Measurements from ENCODE around the gene TNNI2.
A peak's percentile ranks its signal among the peaks of the same experiment; 100 is the strongest.
"Not testable (repeated sequence)": the region's sequence is repeated elsewhere in the genome, so short reads cannot be mapped to it uniquely, and the experiment has no call there.

TNNI2 gene

DNA sequence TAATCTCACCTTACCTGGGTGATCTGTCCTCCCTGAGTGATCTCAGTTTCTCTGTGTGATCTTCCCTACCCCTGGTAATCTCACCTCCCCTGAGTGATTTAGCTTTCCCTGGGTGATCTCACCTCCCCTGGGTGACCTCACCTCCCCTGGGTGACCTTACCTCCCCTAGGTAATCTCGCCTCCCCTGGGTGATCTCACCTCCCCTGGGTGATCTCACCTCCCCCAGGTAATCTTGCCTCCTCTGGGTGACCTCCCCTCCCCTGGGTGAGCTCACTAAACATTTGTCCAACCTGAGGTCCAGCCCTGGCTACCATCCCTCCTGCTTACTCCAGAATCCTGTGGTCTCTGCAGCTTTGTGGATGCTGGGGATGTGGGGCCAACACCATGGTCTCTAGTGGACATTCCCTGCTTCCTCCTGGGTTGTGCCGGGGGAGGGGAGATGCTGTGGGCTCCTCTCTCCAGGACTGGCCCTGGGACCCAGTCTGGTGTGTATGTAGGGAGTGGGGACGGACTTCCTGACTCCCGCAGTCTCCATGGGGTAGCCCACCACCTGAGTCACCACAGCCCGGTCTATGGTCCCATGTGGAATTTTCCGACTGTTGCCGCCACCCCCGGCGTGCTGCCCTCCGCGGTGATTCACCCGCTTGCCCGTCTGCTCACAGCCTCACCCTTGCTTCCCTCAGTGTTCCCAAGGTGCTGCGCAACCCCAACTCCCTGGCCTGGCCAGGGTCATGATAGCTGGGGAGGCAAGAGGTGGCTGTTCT is 24.0 kb downstream of the TNNI2 start:
- no peak for DNase-seq (ENCODE audit: low spot score)

DNA sequence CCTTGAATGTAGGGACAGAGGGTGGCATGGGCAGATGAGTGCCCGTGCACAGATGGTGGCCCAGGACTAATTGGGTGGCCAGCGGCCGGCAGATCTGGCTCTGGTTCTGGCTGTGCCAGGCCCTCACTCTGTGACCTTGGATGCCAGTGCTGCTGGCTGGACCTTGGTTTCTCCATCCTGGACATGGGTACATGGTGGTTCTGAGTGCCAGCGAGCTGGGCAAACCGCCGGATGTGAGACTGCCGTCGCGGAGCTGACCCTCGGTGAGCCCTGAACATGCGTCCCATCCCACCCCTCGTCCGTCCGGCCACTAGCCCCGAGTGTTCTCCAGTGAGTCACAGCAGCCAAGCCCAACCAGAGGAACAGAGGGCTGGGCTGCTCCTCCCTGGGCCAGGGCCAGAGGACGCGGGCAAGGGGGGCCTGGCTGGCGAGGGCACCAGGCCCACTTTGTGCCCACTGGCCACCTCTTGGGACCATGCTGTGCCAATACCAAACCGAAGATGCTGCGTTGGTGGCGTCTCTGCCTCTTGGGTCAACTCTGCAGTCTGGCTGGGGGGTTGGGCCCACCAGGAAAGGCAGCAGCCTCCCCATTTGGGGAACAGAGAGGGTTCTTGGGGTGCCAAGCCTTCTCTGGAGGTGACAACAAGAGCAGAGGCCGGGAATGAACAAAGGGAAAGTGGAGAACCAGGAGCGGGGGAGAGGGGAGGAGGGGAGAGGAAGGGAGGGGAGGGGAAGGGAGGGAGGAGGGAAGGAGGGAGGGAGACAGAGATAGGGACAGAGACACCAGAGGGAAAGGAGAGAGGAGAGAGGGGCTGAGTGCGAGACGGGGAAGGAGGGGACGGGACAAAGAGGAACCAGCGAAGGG is 24.8 kb downstream of the TNNI2 start:
- DNase-seq (ENCODE audit: low spot score) = peak; percentile 89

DNA sequence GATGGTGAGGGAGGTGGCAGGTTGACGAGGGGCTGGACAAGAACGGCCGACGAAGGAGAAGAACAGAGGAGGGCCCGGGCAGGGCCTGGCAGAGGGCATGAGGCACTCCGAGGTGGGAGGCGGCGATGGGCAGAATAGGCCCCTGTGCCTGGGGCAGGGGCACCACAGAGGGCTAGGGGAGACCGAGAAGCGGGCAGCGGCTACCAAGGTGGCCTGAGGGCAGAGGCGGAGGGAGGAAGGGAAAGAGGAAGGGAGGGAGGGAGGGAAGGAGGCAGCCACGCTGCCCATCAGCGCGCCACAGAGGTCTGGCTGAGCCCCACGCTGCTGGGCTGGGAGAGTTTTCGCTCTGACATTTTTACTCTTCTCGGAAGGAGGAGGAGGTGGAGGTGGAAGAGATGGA is 25.4 kb downstream of the TNNI2 start:
- no peak for DNase-seq (ENCODE audit: low spot score)

DNA sequence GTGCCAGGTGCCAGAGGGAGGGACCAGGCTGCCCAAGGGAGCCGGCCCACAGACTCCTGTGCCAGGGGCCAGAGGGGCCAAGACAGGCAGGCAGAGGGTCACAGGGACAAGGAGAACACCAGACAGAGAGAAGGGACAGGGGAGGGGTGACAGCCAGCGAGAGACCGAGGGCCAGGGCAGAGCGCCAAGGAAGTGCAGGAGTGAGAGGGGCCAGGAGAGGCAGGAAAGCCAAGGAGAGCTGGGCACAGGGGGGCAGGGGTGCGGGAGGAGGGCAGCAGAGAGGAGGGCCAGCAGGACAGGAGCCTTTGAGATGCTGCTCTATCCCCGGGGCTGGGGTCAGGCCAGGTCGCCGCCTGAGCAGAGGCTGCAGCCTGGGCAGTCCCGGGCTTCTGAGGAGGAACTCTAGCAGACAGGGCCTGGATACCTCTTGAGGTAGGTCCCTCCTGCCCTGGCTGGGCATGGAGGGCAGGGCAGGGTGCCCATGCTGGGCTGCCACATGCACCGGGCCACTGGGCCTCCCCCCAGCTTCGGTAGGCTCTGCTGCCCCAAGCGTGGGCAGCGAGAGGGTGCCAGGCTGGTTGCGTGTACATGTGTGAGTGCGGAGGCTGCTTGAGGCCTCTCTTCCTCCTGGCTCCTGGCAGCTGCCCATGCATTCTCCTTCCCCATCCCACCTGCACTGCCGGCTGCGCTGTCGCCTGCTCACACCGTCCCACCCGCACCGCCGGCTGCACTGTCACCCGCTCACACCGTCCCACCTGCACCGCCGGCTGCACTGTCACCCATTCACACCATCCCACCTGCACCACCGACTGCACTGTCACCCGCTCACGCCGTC is 26.3 kb downstream of the TNNI2 start:
- no peak for DNase-seq (ENCODE audit: low spot score)

DNA sequence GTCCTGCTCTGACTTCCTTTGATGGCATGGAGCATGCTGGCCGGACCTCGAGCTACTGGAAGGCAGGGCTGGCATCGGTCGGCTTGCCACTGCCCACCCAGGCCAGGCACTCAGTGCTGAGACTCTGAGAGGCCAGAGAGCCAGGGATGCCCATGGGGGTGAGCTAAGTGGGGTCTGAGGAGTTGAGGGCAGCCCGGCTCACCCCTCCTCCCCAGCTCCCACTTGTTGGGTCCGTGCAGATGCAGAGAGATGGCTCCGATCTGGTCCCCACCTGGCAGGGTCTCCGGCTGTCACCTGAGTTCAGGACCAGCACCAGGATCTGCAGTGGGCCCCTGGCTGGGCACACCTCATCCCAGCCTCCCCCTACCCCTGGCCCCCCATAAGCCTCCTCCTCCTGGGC is 27.4 kb downstream of the TNNI2 start:
- DNase-seq (ENCODE audit: low spot score) = no peak

DNA sequence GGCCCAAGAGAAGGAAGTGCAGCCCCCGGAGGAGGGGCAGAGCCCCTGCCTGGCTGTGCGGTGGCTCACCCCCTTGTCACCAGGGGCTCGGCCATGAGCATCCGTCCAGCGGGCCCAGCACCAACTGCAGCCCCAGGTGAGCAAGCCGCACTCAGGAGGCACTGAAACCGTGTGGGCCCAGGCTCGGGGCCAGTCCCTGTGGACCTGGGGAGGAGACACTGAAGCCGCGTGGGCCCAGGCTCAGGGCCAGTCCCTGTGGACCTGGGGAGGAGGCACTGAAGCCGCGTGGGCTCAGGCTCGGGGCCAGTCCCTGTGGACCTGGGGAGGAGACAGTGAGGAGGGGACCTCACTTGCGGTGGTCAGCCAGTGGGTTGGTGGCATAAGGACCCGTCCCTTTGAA is 28.0 kb downstream of the TNNI2 start:
- no peak for DNase-seq (ENCODE audit: low spot score)

DNA sequence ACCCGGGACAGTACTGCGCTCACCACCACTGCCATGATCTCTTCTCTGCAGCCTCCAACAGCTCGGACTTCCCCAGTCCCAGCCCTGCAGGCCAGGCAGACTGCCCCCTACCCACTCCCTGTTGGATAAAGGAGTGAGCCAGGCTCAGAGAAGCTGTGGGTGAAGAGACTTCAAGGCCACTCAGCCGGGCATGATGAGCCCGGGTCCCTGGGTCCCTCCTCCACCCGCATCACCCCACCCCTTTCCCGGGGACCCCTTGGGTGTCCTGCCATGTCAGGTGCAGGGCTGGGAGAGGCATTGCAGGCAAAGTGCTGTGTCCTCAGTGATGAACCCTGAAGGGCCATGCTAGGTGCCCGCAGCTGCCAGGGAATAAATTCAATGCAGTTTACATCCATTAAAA is 28.6 kb downstream of the TNNI2 start:
- no peak for DNase-seq (ENCODE audit: low spot score)

DNA sequence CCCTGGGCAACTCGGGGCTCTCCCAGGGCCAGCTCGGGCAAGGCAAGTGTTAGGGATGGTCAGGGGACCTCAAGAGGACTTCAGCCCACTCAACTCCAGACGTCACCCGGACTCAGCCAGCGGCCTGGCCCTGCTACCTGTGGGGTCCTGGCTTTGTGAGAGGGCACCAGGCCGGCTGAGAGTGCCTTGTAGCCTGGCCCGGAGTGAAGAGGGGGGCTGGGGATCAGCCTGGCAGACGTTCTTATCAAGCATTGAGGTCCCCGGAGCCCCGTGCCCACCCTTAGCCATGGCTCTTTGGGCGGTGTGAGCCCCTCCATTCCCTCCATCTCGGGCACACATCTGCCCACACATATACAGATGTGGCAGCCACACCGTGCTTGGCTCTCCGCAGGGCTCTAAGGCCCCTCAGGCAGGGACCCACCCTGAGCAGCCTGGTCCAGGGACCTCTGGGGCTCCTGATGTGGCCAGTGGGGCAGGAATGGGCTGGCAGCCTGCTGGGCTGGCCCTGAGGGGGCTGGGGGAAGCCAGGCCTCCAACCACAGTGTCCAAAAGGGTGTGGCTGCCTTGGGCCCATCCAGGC is 29.4 kb downstream of the TNNI2 start:
- no peak for DNase-seq (ENCODE audit: low spot score)

DNA sequence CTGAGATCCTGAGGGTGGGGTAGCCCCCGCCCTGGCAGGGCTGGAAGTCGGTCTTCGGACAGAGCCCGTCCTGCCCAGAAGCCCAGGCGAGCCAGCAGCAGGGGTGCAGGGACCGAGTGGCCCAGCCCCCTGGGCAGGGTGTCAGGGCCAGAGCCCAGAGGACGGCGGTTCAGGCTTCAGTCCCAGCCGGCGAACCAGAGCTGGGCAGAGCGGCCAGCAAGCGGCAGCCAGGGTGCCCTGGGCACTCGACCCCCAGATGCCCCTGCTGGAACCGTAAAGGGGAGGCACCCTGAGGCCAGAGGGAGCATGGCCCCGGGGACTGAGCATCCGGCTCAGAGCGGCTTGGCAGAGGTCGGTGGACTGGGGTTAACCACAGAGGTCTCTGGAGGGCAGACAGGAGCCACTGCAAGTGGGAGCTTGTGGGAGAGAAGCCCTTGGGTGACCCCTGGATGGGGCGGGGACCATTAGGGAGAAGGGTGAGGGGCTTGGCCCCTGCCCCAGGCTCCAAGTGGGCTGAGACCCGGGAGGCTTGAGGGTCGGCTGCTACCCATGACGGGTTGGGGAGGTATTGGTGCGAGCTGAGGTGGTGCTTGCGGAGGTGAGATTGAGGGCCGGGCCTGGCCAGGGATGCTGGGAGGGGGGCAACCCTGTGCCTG is 30.0 kb downstream of the TNNI2 start:
- no peak for DNase-seq (ENCODE audit: low spot score)

DNA sequence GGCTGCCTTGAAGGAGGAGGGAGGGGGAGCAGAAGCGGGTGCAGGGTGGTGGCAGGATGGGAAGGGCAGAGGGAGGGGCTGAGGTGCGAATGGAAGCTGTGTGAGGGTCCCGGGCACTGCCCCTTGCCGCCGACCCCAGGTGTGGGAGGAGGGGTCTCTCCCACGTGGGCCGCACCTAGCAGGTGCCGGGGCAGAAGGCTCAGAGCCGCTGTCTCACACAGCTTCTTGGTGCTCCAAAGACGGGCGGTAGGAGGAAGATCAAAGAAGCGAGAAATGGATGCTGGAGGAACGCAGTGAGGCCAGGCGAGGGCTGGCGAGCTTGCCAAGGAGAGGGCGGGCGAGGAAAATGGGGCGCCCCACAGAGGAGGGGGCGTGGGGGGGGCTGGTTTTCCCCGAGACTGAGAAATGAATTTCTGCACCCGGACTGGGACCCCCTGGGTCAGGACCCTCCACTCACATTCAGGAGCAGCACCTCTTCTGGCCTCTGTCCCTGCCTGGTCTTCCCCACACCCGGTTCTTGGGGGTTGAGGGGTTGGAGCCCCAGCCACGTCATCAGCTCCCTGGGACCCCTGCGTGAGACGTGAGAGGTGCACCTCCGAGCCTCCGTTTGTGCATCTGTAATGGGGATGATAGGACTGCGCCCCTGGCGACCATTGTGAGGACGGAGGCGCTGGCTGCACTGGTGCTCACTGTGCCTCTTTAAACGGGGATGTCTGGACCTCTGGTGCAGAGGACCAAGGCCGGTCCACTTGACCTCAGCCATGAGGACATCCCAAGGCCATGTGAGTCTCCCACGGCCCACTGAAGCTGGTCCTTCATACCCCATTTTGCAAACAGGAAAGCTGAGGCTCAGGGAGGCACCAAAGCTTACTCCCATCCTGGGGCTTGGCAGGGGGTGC is 30.9 kb downstream of the TNNI2 start:
- DNase-seq (ENCODE audit: low spot score) = no peak

DNA sequence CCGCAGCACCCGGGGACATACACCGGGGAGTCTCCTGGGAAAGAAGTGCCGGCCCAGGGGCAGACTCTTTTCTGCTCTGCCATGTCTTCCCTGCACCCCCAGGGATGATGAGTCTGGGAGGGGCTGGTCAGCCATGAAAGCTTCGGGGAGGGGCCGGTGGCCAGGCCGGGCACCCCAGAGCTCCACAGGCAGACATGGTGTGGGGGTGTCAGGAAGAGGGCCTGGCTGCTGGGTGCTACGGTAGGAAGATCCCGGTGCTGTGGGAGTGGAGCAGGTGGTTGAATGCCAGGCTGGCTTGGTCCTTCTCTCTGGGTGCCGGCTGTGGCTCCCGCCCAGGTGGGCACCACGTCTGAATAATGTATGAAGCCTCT is 31.5 kb downstream of the TNNI2 start:
- no peak for DNase-seq (ENCODE audit: low spot score)

DNA sequence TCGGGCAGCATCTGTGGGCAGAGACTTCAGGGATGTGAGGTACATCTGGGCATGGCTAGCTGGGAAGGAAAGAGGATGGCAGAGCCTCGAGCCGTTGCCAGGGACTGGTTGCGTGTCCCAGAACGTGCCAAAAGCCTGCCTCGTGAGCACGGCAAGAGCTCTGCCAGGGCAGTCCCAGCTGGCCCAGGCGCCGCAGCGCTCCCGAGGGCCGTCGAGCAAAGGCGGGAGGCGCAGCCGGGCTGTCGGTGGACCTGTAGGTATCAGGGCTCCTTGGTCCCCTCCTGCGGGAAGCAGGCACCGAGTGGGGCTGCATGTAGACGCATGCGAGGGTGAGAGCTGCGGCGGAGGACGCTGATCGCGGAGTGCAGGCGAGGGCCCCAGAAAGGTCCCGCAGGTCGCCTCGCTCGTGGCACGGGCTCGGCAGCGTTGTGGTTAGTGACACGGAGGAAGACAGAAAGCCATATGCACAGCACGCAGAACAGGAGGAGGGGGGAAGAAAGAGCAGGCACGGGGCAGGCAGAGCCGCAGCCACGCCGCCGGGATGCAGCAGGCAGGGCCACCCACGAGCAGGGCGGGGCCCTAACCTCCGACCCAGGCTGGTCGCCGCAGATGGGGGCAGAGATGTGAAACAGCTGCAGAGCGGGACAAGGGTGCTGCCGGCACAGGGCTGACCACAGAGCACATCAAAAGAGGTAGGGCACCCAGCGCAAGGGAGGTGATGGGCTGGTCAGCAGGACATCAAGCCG is 32.1 kb downstream of the TNNI2 start:
- DNase-seq (ENCODE audit: low spot score) = no peak

DNA sequence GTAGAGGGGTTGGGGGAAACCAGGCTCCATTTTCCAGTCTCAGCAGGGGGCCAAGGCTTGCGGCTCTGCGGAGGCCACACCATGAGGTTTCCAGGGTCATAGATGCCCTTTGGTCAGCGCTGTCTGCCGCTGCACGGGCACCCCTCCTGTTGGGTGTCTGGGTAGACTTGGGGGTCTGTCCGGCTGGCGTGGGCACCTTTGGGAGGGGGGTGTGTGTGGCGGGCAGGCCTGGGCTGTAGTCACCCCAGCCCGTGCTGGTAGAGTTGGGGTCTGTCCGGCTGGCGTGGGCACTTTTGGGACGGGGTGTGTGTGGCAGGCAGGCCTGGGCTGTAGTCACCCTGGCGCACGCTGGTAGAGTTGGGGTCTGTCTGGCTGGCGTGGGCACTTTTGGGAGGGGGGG is 32.8 kb downstream of the TNNI2 start:
- no peak for DNase-seq (ENCODE audit: low spot score)

DNA sequence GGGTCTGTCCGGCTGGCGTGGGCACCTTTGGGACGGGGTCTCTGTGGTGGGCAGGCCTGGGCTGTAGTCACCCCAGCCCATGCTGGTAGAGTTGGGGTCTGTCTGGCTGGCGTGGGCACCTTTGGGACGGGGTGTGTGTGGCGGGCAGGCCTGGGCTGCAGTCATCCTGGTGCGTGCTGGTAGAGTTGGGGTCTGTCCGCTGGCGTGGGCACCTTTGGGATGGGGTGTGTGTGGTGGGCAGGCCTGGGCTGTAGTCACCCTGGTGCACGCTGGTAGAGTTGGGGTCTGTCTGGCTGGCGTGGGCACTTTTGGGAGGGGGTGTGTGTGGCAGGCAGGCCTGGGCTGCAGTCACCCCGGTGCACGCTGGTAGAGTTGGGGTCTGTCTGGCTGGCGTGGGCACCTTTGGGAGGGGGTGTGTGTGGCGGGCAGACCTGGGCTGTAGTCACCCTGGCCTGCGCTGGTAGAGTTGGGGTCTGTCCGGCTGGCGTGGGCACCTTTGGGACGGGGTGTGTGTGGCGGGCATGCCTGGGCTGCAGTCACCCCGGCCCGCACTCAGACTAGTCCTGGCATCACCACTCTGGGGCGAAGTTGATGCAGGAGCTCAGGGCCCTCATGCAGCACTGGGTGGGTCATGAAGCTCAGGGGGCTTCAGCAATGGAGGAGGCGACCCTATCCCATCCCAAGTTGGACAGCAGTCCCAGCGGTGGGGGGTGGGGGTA is 33.6 kb downstream of the TNNI2 start:
- no peak for DNase-seq (ENCODE audit: low spot score)

DNA sequence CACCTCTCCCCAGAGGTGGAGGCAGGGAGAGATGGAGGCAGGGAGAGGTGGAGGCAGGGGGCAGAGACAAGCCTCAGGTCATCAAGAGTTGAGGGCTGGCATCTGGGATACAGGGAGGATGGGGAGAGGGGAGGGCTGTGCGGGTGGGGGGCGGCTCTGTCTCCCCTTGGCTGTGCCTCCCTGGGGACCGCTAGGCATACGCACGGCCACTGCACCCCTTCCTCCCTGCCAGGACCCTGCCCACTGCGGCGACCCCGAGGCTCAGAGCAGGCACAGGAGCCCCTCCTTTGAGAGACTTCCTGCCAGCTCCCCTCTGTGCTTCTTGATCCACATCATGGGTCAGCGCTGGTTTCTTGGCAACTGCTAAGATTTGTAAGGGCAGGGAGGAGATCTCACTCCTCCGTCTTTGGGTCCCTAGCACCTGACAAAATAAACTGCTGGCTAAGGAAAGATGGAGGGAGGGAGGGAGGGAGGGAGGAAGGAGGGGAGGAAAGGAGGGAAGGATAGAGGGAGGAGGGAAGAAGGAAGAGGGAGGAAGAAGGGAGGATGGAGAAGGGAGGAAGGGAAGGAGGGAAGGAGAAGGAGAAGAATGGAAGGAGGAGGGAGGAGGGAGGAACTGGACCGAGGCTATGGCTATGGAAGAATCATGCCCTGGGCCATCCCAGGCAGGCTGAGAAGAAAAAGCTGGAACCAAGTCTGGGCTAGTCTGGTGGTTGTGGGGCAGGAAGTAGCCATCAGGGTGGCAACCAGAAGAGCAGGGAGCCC is 34.4 kb downstream of the TNNI2 start:
- no peak for DNase-seq (ENCODE audit: low spot score)

DNA sequence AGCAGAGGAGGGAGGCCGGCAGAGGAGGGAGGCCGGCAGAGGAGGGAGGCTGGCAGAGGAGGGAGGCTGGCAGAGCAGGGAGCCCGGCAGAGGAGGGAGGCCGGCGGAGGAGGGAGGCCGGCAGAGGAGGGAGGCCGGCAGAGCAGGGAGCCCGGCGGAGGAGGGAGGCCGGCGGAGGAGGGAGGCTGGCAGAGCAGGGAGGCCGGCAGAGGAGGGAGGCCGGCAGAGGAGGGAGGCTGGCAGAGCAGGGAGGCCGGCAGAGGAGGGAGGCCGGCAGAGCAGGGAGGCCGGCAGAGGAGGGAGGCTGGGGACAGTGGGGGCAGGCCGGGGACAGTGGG is 35.0 kb downstream of the TNNI2 start:
- not testable (repeated sequence) for DNase-seq (ENCODE audit: low spot score)

DNA sequence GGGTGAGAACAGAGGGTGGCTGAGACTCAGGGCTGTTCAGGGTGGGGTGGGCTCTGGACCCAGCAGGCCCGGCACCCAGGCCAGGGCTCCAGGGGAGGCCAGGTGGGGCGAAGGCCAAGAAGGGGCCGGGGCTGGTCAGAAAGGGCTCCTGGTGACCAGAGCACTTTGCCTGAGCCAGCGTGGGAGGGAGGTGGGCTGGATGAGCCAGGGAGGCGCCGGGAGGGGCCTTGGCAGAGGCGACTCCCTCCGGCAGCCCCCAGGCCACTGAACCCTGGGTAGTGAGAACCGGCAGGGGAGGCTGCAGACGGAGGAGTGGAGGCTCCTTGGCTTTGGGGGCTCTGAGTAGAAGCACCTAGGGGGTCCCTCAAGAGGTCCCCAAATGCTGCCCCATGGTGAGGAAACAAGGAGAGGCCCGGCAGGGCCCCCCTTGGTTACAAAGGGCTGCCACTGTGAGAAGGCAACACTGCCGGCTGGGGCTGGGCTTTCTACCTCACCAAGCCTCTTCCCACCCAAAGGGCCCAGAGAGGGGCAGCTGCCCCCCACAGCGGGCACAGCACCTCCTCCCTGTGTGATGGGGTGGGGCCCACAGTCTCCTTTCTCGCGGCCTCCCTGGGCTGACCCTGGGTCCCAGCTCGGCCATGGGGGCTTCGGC is 35.8 kb downstream of the TNNI2 start:
- DNase-seq (ENCODE audit: low spot score) = not testable (repeated sequence)
